ENCODE measurements around the gene PYGB.

The PYGB gene

GRCh38 chr20:25283221-25283951, 35.5 kb downstream of the PYGB start:
- no peak for DNase-seq

- DNase-seq = no peak
These were observed 36.3 kb downstream of the PYGB start for GRCh38 chr20:25284131-25284601.

GRCh38 chr20:25285091-25285647, 37.3 kb downstream of the PYGB start:
- peak; percentile 93 for DNase-seq

- DNase-seq = no peak
These were observed 38.2 kb downstream of the PYGB start for GRCh38 chr20:25285856-25286798.

- no peak for DNase-seq
These were observed 39.0 kb downstream of the PYGB start for GRCh38 chr20:25286917-25287316.

- no peak for DNase-seq
These were observed 39.9 kb downstream of the PYGB start for GRCh38 chr20:25287631-25288290.

- no peak for DNase-seq
These were observed 40.7 kb downstream of the PYGB start for GRCh38 chr20:25288291-25289181.

- DNase-seq = no peak
These were observed 42.2 kb downstream of the PYGB start for GRCh38 chr20:25289886-25290597.

GRCh38 chr20:25290646-25291431, 43.0 kb downstream of the PYGB start:
- no peak for DNase-seq

GRCh38 chr20:25291432-25292133, 43.7 kb downstream of the PYGB start:
- no peak for DNase-seq

GRCh38 chr20:25292176-25292891, 44.4 kb downstream of the PYGB start:
- DNase-seq = no peak

GRCh38 chr20:25293507-25293906, 45.6 kb downstream of the PYGB start:
- no peak for DNase-seq

- DNase-seq = no peak
These were observed 46.1 kb downstream of the PYGB start for GRCh38 chr20:25293910-25294458.

GRCh38 chr20:25294459-25295385, 46.8 kb downstream of the PYGB start:
- peak; percentile 27 for DNase-seq

- no peak for DNase-seq
These were observed 47.7 kb downstream of the PYGB start for GRCh38 chr20:25295386-25296093.
